KBM-7 (cell line): Measurements from ENCODE around the gene MXD1.

Experiments
- DNase-seq: peaks from one replicate; pipeline ENCODE4 v3.0.0-alpha.2; 2015
- in situ Hi-C: fragments of 300-500 bp; cut with MboI; formaldehyde crosslinking; loops from 2 replicates; pipeline ENCODE4 v1.14.3; 2020; ENCODE audit warnings: low sequenced_read_pairs, low pct_unique_long_range_greater_than_20kb, mixed read lengths

The MXD1 gene

DNA sequence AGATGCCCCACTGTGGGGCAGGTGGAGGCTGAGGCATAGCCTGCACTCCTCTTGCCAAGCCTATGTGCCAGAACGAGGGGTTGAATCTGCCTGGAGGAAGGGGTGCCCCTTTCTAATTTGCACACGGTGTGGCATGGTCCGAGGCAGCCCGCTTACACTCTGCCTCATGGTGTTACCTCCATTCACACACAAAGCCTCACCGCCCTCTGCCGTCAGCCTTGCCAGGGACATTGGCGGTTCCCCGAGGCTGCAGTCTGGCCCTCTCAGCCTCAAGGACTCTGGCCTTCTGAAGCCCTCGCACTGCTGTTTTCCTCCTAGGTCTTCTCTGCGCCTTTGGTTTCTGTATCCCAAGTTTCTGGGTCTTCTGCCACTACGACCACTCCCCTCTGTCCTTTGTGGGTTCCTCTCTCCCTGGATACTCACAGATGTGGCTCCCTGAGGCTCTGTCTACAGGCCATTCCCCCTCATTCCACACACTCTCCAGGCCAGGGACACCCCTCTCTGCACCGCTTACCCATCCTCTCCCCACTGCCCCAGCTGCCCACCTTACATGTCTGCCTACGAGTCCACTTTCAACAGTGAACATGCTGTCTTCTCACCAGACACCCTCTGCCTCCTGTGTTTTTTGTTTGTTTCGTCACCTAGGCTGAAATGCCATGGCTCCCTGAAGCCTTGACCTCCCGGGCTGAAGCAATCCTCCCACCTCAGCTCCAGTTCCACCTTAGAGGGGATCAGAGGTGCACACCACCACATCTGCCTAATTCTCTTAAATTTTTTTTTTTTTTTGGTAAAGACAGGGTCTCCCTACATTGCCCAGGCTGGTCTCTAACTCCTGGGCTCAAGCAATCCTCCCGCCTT is 54.4 kb downstream of the MXD1 start:
- no peak for DNase-seq
- in situ Hi-C loops: no loop called here

GRCh38 chr2:69969991-69970390 is 55.1 kb downstream of the MXD1 start:
- in situ Hi-C loops: no loop called here
- no peak for DNase-seq

DNA sequence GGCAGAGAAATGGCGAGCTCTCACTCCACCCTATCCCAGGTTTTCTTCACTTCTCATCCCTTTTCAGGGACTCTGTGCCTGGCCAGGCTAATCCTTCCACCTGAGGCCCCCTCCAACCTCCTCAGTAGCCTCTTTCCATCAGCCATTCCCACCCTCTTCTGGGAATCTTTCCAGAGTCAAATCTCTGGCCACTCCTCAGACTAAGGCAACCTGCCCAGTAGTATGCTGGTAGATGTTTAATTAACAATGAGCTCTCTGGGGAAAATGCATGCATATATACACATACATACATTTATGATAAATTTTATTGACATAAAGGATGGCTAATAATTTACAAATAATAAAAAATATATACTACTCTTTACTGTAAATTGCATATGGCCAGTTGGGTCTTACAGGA is 57.9 kb downstream of the MXD1 start:
- DNase-seq: no peak
- in situ Hi-C loops: no loop called here

- in situ Hi-C loops: no loop called here
- no peak for DNase-seq
Observed at GRCh38 chr2:69973335-69973735, 58.4 kb downstream of the MXD1 start.

DNA sequence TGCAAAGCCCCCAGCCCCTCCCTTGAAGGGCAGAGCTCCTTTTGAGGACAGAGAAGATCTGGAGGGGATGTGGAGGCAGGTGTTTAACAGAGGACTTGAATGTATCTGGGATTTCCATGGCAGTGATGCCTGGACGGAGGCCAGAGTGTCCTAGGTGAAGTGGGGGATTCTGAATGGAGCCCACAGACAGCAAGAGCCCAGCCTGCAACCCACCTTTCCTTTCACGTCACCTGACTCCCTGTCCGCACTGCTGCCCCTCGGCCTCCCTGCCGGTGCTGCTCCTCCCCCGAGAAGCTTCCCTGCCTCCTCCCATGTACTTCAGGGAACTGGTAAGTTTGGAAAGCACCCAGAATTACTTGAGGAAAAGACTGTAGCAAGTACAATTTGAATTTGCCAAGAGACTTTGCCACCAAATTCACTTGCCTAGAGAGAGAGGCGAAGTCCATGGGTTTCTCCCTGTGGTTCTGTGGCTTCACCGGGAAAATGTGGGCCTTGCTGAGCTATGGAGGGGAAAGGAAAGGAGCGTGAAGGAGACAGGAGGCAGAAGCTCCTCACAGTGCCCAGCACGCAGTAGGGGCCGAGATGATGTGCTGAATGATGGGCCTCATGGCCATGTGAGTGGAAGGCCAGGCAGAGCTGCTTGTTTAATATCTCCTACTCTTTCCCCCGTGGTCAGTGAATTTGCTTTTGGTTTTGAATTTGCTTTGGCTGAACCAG is 60.4 kb downstream of the MXD1 start:
- in situ Hi-C loops: no loop called here

GRCh38 chr2:69975853-69976462 is 61.0 kb downstream of the MXD1 start:
- in situ Hi-C loops: no loop called here
- no peak for DNase-seq

More for the DNA sequence above, 60.4 kb downstream of the MXD1 start:
- no peak for DNase-seq

DNA sequence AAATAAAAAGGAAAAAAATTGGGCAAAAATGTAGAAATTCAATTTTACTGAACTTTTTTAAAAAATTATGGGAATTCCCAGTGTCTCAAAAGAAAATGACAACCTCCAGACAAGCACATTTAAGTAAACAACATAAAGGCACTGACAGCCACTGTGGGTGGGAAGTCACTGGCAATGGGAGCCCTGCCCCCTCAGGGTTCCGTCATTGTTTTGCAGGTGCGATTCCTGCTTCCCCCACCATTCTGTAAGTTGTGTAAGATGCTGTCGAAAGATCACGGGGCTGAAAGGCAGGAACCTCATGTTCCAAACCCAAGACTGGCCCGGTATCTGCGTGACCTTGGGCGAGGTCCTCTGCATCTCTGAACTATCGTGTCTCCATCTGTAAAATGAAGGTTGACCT is 62.3 kb downstream of the MXD1 start:
- in situ Hi-C loops: no loop called here
- DNase-seq: no peak

- in situ Hi-C loops: no loop called here
- no peak for DNase-seq
Observed at GRCh38 chr2:69977906-69978482, 63.1 kb downstream of the MXD1 start.

GRCh38 chr2:69979902-69980807 is 65.2 kb downstream of the MXD1 start:
- no peak for DNase-seq
- in situ Hi-C loops: no loop called here

GRCh38 chr2:69983392-69983966 is 68.6 kb downstream of the MXD1 start:
- no peak for DNase-seq
- in situ Hi-C loops: no loop called here

DNA sequence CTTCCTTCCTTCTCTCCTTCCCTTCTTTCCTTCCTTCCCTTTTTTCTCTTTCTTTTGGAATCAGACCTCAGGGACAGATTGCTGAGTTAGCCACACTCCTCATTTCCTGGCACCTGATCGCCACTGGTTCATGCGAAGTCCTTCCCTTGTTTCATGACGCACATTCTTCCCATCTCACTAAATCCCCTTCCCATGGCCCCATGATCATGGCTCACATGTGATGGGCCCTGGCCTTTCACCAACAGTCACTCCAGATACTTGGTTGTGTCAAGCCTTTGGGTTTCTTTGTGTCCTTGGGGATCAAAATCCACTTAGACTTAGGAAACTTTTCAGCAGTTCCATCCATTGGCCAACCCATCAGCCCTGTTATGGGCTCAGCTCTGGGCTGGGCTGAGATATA is 70.3 kb downstream of the MXD1 start:
- in situ Hi-C loops: no loop called here
- no peak for DNase-seq

- DNase-seq: peak; percentile 86
- in situ Hi-C loops: no loop called here
Observed at GRCh38 chr2:69985688-69986087, 70.8 kb downstream of the MXD1 start.

GRCh38 chr2:69986691-69987090 is 71.8 kb downstream of the MXD1 start:
- no peak for DNase-seq
- in situ Hi-C loops: no loop called here

GRCh38 chr2:69988086-69988635 is 73.3 kb downstream of the MXD1 start:
- DNase-seq: no peak
- in situ Hi-C loops: no loop called here

- no peak for DNase-seq
- in situ Hi-C loops: no loop called here
Observed at GRCh38 chr2:69989009-69989408, 74.1 kb downstream of the MXD1 start.

DNA sequence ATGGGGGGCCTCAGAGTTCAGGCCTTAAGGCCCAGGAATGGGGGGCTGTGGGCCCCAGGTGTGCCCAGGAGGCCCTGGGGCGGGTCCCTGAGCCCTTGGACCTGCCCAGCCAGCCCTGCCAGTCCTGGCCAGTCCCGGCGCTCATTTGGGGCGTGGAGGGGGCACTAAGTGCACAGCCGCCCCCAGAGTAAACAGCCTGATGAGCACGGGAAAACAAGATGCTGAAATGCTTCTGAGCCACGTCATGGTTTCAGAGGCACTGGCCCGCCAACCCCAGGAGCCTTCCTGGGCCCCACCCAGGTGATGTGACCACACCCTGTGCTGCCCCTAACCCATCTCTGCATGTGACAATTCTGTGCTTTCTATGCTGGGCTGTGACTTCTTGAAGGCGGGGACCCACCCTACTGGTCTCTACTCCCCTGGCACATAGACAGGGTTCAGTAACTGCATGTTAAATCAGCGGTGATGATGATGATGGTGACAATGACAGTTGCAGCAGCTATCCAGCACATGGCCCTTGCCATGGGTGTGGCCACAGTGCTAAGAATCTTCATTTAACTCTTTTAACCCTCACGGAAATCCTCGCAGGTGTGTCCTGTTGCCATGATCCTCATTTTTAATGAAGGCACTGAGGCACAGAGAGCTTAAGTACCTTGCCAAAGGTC is 74.7 kb downstream of the MXD1 start:
- in situ Hi-C loops: no loop called here
- no peak for DNase-seq
